Parathyroid adenoma (tissue), 2 donors: Measurements from ENCODE around the gene ACE.

Source experiments
- H2AFZ ChIP-seq: fragments of 300-600 bp; sonication (generic); one replicate; pipeline ENCODE4 v1.7.0; 2017; ENCODE audit warnings: antibody characterized with exemption, mild to moderate bottlenecking
- H3K27ac ChIP-seq: fragments of 300-600 bp; sonication (generic); one replicate; pipeline ENCODE4 v1.7.0; 2017
- H3K27me3 ChIP-seq: fragments of 300-600 bp; sonication (generic); one replicate; pipeline ENCODE4 v1.7.0; 2017; ENCODE audit warnings: low read length; ENCODE audit not compliant: control insufficient read depth, insufficient read depth
- H3K36me3 ChIP-seq: fragments of 300-600 bp; sonication (generic); one replicate; pipeline ENCODE4 v1.7.0; 2017; ENCODE audit warnings: low read length; ENCODE audit not compliant: control insufficient read depth, insufficient read depth
- H3K4me1 ChIP-seq: fragments of 300-600 bp; sonication (generic); one replicate; pipeline ENCODE4 v1.7.0; 2017; ENCODE audit warnings: control low read depth
- H3K4me2 ChIP-seq: fragments of 300-600 bp; sonication (generic); one replicate; pipeline ENCODE4 v1.7.0; 2017; ENCODE audit warnings: low read length
- H3K4me3 ChIP-seq: fragments of 300-600 bp; sonication (generic); one replicate; pipeline ENCODE4 v1.7.0; 2017; ENCODE audit warnings: low read depth, low read length
- H3K79me2 ChIP-seq: fragments of 300-600 bp; sonication (generic); one replicate; pipeline ENCODE4 v1.7.0; 2017; ENCODE audit warnings: control low read depth
- H3K9ac ChIP-seq: fragments of 300-600 bp; sonication (generic); one replicate; pipeline ENCODE4 v1.7.0; 2017; ENCODE audit warnings: mild to moderate bottlenecking
- H3K9me3 ChIP-seq: fragments of 300-600 bp; sonication (generic); one replicate; pipeline ENCODE4 v1.7.0; 2017; ENCODE audit warnings: low read length; ENCODE audit not compliant: control insufficient read depth
- TF ChIP-seq, protein P1 (sequence below): fragments of 300-600 bp; sonication (generic); IDR thresholded peaks from one replicate; pipeline ENCODE4 v1.7.0; 2017; ENCODE audit warnings: antibody characterized with exemption, mild to moderate bottlenecking
- donor health status: primary hyperparathyroidism.

ACE gene

DNA sequence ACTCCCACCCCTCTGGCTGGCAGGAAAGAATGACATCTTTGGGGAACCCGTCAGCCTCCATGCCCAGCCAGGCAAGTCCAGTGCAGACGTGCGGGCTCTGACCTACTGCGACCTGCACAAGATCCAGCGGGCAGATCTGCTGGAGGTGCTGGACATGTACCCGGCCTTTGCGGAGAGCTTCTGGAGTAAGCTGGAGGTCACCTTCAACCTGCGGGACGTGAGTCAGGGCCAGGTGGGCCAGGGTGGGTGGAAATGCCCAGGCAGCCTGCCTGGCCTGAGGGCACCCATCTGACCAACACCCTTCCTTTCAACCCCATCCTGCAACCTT, 65.3 kb downstream of the ACE start:
- Histone ChIP-seq H3K79me2 (no peaks in the 10 kb centered on the region), H3K27me3 (no peaks in the 10 kb centered on the region), H3K27ac (no peak overlapping the region), H2AFZ (no peak overlapping the region), H3K9me3 (no peaks in the 10 kb centered on the region), H3K4me3 (no peak overlapping the region), H3K36me3 (no peaks in the 10 kb centered on the region), H3K4me1 (peaks cover 6% of the 10 kb centered on the region), H3K4me2 (no peak overlapping the region), H3K9ac (no peak overlapping the region)
- TF ChIP-seq, protein P1, sequence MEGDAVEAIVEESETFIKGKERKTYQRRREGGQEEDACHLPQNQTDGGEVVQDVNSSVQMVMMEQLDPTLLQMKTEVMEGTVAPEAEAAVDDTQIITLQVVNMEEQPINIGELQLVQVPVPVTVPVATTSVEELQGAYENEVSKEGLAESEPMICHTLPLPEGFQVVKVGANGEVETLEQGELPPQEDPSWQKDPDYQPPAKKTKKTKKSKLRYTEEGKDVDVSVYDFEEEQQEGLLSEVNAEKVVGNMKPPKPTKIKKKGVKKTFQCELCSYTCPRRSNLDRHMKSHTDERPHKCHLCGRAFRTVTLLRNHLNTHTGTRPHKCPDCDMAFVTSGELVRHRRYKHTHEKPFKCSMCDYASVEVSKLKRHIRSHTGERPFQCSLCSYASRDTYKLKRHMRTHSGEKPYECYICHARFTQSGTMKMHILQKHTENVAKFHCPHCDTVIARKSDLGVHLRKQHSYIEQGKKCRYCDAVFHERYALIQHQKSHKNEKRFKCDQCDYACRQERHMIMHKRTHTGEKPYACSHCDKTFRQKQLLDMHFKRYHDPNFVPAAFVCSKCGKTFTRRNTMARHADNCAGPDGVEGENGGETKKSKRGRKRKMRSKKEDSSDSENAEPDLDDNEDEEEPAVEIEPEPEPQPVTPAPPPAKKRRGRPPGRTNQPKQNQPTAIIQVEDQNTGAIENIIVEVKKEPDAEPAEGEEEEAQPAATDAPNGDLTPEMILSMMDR = no peak

DNA sequence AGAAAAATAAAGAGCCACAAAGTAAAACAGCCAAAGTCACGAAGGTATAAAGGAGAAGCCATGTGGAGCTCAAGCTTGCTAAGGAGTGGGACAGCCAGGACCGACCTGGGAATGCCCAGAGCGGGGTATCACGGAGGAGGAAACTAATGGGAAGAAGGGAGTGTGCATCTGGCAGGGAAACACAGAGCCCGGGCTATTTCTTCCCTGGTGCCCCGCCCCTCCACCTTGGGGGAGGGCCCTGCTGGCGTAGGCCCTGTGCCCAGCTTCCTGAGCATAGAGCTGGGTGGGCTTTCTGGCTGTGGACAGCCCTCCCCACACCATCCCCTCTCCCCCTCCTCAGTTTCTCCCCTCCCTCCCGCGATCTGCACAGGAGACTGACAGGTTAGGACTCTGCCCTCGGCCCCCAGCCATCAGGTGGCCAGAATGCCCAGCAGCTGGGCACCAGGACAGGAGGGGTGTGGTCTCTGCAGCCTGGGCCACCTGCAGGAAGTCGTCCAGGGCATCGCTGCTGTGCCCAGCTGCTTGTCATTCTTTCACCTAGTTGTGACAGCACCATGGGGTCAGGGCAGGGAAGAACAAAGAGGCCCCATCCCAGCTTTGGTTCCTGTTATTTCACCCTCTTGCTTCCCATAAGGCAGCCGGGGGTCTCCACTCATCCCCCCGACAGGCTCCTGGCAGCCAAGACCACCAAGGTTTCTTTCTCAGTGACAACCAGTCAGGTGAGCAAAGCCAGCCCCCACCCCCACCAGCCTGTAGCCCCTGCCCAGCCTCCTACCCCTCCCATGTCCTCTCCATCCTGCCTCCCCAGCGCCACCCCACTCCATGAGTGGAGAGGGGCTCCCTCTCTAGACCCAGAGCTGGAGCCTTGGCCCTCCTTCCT, 66.3 kb downstream of the ACE start:
- H3K4me3 ChIP-seq = no peak overlapping the region
- no peaks in the 10 kb centered on the region for H3K36me3 ChIP-seq
- TF ChIP-seq, protein P1 = no peak
- H3K27ac ChIP-seq = no peak overlapping the region
- H3K4me2 ChIP-seq = no peak overlapping the region
- no peak overlapping the region for H2AFZ ChIP-seq
- H3K9ac ChIP-seq = no peak overlapping the region
- no peaks in the 10 kb centered on the region for H3K79me2 ChIP-seq
- no peaks in the 10 kb centered on the region for H3K9me3 ChIP-seq
- no peaks in the 10 kb centered on the region for H3K27me3 ChIP-seq
- peaks cover 6% of the 10 kb centered on the region for H3K4me1 ChIP-seq

DNA sequence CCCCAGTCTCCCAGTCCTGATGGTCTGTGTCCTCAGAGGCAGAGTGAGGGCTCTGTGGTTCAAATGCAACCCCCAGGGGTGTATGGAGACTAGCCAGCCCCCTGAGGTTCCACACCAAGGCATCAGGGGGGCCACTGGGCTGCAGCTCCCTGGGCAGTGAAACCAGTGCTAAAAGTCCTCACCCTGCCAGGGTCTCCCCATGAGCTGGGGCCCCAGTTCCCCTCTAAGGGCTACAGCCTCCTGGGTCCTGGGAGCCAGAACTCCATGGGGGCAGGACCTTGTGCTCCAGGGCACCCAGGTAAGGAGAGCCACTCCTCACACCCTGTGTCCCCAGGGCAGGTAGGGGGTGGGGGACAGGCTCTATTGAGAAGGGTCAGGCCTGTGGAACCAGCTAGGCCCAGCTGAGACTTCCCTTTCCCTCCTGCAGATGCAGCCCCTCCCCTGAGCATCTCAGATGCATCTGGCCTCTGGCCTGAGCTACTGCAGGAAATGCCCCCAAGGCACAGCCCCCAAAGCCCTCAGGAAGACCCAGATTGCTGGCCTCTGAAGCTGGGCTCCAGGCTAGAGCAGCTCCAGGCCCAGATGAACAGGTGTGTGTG, 67.1 kb downstream of the ACE start:
- H3K4me3 ChIP-seq = no peak overlapping the region
- TF ChIP-seq, protein P1 = no peak
- H3K36me3 ChIP-seq = no peaks in the 10 kb centered on the region
- no peak overlapping the region for H3K9ac ChIP-seq
- H3K9me3 ChIP-seq = no peaks in the 10 kb centered on the region
- no peaks in the 10 kb centered on the region for H3K27me3 ChIP-seq
- no peak overlapping the region for H2AFZ ChIP-seq
- H3K79me2 ChIP-seq = no peaks in the 10 kb centered on the region
- H3K4me2 ChIP-seq = no peak overlapping the region
- H3K4me1 ChIP-seq = no peaks in the 10 kb centered on the region
- H3K27ac ChIP-seq = no peak overlapping the region

DNA sequence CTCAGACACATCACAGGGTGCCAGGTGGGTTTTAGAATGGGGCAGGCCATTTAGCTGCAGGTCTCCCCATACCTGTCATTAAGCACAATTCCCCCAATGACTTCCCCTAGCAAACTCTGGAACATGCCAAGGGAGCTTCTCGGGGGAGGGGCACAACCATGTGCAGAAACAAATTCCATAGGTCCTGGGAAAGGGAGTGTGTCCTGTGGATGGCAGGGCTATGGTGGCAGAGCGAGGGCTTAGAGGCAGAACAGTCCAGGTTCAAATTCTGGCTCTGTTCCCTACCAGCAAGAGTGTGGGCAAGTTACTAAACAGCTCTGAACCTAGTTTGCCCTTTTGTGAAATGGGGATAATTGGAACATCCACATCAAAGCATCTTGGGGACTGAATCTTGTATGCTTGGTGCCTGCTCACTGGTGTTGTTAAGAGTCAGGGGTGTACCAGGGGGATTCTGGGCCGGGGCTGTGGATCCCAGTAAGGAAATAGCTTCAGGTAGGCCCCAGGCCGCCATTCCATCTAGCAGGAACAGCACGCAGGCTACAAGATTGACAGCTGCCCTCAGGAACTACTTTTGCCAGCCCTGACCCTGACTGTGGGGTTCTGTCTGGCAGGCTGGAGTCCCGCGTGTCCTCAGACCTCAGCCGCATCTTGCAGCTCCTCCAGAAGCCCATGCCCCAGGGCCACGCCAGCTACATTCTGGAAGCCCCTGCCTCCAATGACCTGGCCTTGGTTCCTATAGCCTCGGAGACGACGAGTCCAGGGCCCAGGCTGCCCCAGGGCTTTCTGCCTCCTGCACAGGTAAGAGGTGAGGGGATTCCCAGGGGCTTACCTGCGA, 67.8 kb downstream of the ACE start:
- Histone ChIP-seq H3K4me1 (no peaks in the 10 kb centered on the region), H3K27me3 (no peaks in the 10 kb centered on the region), H3K79me2 (no peaks in the 10 kb centered on the region), H3K4me3 (no peak overlapping the region), H2AFZ (no peak overlapping the region), H3K36me3 (no peaks in the 10 kb centered on the region), H3K9me3 (no peaks in the 10 kb centered on the region), H3K4me2 (no peak overlapping the region), H3K9ac (no peak overlapping the region), H3K27ac (no peak overlapping the region)
- TF ChIP-seq, protein P1 = no peak
